ENCODE results near the gene CCSER1. TPM values are rescaled to one million over a fixed set of nuclear protein-coding genes. Genes with fewer than 3 reads are reported as not detected.

CCSER1 gene
- total RNA-seq, 6 donors from 2014 or later: 4.4 to 26.1 (median 13.8) TPM

DNA sequence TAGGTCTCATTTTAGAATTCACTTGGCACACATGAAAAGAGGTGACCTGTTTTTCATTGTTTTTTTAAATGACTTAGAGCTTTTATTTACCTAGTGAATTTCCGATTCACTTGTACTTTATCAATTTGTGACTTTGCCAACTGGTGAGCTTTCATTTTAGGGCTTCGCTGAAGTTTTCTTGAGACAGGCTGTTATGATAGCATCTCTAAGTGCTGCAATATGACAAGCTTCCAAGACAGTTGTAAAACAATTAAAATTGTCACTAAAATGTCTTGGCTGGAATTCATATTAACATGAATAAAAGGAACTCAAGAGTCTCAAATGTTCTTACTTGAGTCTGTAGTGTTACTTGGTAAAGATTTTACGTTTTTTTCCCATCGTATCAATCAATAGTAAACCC, 1344.9 kb downstream of the CCSER1 start:
- TF ChIP-seq POLR2A (IDR thresholded peaks at IDR 0.05): no peak
- no peak for TF ChIP-seq CTCF (IDR thresholded peaks at IDR 0.05)
- no peak for TF ChIP-seq POLR2AphosphoS5 (IDR thresholded peaks at IDR 0.05)
- no peak for TF ChIP-seq EP300 (IDR thresholded peaks at IDR 0.05)
- ATAC-seq (ENCODE audit: low FRiP score in 2 of 2) (no peak), DNase-seq (no peak)
- H3K36me3 ChIP-seq: no peaks in the 10 kb centered on the region
- WGBS, 2 donors: 39 to 43% methylated on average over 4 of the region's 4 CpGs
- H3K9me3 ChIP-seq: peaks cover 0 to 4% (median 0%) of the 10 kb centered on the region in 4 donors
- H3K27ac ChIP-seq: no peak overlapping the region
- H3K27me3 ChIP-seq: no peaks in the 10 kb centered on the region
- no peak overlapping the region for H3K4me3 ChIP-seq
- H3K4me1 ChIP-seq: no peaks in the 10 kb centered on the region

DNA sequence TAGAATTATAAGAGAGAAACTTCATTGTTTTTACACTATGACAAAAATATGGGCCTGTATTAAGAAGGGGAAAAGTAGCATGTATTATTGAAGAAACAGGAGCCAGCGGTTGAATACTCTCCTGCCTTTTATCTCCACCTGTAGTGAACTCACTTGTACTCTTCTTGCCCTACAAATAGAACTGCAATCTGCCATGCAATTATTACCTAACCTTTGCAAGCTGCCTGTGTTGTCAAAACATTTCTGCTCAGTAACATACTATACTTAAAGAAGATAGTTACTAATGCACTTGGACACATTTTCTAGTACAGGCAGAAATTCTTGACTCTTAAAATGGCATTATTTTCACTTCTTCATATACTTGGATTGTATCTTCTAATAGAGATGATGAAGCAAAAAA, 1358.2 kb downstream of the CCSER1 start:
- Histone ChIP-seq H3K4me1 (no peaks in the 10 kb centered on the region), H3K9me3 (no peaks in the 10 kb centered on the region), H3K27me3 (no peaks in the 10 kb centered on the region), H3K27ac (no peak overlapping the region), H3K36me3 (no peaks in the 10 kb centered on the region), H3K4me3 (no peak overlapping the region)
- WGBS, 2 donors: 60 to 76% methylated on average over 1 of the region's 1 CpG
- TF ChIP-seq EP300 (IDR thresholded peaks at IDR 0.05) (no peak), POLR2A (IDR thresholded peaks at IDR 0.05) (no peak), CTCF (IDR thresholded peaks at IDR 0.05) (no peak), POLR2AphosphoS5 (IDR thresholded peaks at IDR 0.05) (no peak)
- DNase-seq (no peak), ATAC-seq (ENCODE audit: low FRiP score in 2 of 2) (no peak)

- H3K27ac ChIP-seq: no peak overlapping the region
- DNase-seq (no peak), ATAC-seq (ENCODE audit: low FRiP score in 2 of 2) (no peak)
- no peaks in the 10 kb centered on the region for H3K27me3 ChIP-seq
- TF ChIP-seq POLR2AphosphoS5 (IDR thresholded peaks at IDR 0.05): no peak
- no peak for TF ChIP-seq EP300 (IDR thresholded peaks at IDR 0.05)
- no peak for TF ChIP-seq POLR2A (IDR thresholded peaks at IDR 0.05)
- TF ChIP-seq CTCF (IDR thresholded peaks at IDR 0.05): no peak
- no peaks in the 10 kb centered on the region for H3K9me3 ChIP-seq
- no peak overlapping the region for H3K4me3 ChIP-seq
- WGBS, 2 donors: 90 to 91% methylated on average over 2 of the region's 2 CpGs
- no peaks in the 10 kb centered on the region for H3K4me1 ChIP-seq
- no peaks in the 10 kb centered on the region for H3K36me3 ChIP-seq
These were observed 1361.8 kb downstream of the CCSER1 start for GRCh38 chr4:91488946-91489345.

DNA sequence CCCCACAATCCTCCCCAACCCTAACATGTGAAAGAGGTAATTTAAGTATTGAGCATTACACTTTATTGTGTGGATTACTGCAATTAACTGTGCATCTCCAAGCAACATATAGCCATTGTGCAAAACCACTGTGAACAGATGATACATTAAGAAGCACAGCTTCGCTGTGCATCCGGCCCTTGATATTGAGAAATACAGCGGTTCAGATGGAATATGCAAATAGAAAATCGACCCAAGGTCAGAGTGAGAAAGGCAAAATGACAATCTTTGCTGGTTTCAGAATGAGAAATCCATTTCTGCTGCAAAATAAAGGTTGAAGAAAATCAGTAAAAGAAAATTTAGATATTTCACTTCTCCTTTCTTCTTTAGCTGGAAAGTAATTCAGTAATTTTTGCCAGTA, 1370.7 kb downstream of the CCSER1 start:
- H3K27ac ChIP-seq: no peak overlapping the region
- no peaks in the 10 kb centered on the region for H3K4me1 ChIP-seq
- ATAC-seq (ENCODE audit: low FRiP score in 2 of 2) (no peak), DNase-seq (no peak)
- H3K4me3 ChIP-seq: no peak overlapping the region
- no peaks in the 10 kb centered on the region for H3K9me3 ChIP-seq
- H3K27me3 ChIP-seq: no peaks in the 10 kb centered on the region
- H3K36me3 ChIP-seq: no peaks in the 10 kb centered on the region
- WGBS, 2 donors: 81 to 84% methylated on average over 4 of the region's 4 CpGs
- TF ChIP-seq CTCF (IDR thresholded peaks at IDR 0.05) (no peak), POLR2A (IDR thresholded peaks at IDR 0.05) (no peak), EP300 (IDR thresholded peaks at IDR 0.05) (no peak), POLR2AphosphoS5 (IDR thresholded peaks at IDR 0.05) (no peak)

DNA sequence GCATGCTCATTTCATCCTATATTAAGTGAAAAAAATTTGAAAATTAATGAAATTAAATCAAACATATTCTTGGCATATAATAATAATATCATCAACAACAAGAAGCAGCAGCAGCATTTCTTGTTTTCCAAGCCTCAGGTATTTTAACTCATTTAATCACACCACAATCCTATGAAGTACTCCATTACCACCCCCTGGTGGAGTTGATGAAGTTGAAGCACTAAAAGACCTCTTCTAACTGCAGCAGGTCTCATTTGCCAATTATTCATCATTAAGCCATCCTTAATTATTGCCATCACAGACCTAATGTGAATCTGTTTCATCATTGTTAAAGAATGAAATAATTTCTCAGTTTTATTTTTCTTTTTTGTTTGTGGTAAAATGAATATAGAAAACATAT, 1375.2 kb downstream of the CCSER1 start:
- no peaks in the 10 kb centered on the region for H3K36me3 ChIP-seq
- TF ChIP-seq EP300 (IDR thresholded peaks at IDR 0.05): no peak
- no peak for TF ChIP-seq POLR2AphosphoS5 (IDR thresholded peaks at IDR 0.05)
- no peak for TF ChIP-seq CTCF (IDR thresholded peaks at IDR 0.05)
- TF ChIP-seq POLR2A (IDR thresholded peaks at IDR 0.05): no peak
- no peak for ATAC-seq (ENCODE audit: low FRiP score in 2 of 2)
- no peak overlapping the region for H3K27ac ChIP-seq
- H3K27me3 ChIP-seq: no peaks in the 10 kb centered on the region
- no peak overlapping the region for H3K4me3 ChIP-seq
- no peaks in the 10 kb centered on the region for H3K9me3 ChIP-seq
- H3K4me1 ChIP-seq: no peaks in the 10 kb centered on the region
- no peak for DNase-seq

Measured in upper lobe of left lung (tissue), 6 donors.